ENCODE results near the gene GCAT.

- TF ChIP-seq POLR2A (IDR thresholded peaks at IDR 0.05): no peak
- no peak for TF ChIP-seq CTCF (IDR thresholded peaks at IDR 0.05)
- TF ChIP-seq POLR2AphosphoS5 (IDR thresholded peaks at IDR 0.05): no peak
Measured at GRCh38 chr22:37762389-37762836, 45.3 kb upstream of the GCAT start.
